Suprapubic skin (tissue), 4 donors: Measurements from ENCODE around the gene ACOX1. TPM values are rescaled to one million over a fixed set of nuclear protein-coding genes. Genes with fewer than 3 reads are reported as not detected.

Experiments used
- DNase-seq, 2 donors: peaks; one replicate each; pipeline ENCODE4 v3.0.0-alpha.2; 2019; ENCODE audit warnings: low spot score in 2 of 2
- H3K27ac ChIP-seq: fragments of 200-600 bp; sonication (generic); one replicate; pipeline ENCODE4 v1.5.1; 2019
- H3K27me3 ChIP-seq: fragments of 200-600 bp; sonication (generic); one replicate; pipeline ENCODE4 v1.5.1; 2019
- H3K36me3 ChIP-seq: fragments of 200-600 bp; sonication (generic); one replicate; pipeline ENCODE4 v1.5.1; 2019
- H3K4me1 ChIP-seq: fragments of 200-600 bp; sonication (generic); one replicate; pipeline ENCODE4 v1.5.1; 2019
- H3K4me3 ChIP-seq: fragments of 200-600 bp; sonication (generic); one replicate; pipeline ENCODE4 v1.5.1; 2019; ENCODE audit warnings: mild to moderate bottlenecking
- H3K9me3 ChIP-seq: fragments of 200-600 bp; sonication (generic); one replicate; pipeline ENCODE4 v1.5.1; 2019
- EP300 ChIP-seq: sonication (generic); formaldehyde crosslinking; IDR thresholded peaks from one replicate; pipeline ENCODE4 v1.6.1; 2017; ENCODE audit warnings: antibody characterized with exemption
- POLR2A ChIP-seq, 2 donors: fragments of 450-650 bp; IDR thresholded peaks; one replicate each; pipeline ENCODE4 v1.6.1; 2017; ENCODE audit warnings: antibody characterized with exemption in 2 of 2, mild to moderate bottlenecking in 2 of 2, moderate library complexity in 2 of 2
- POLR2AphosphoS5 ChIP-seq, 3 donors: sonication (generic); formaldehyde crosslinking; IDR thresholded peaks; one replicate each; pipeline ENCODE4 v1.6.1; 2017; ENCODE audit warnings: antibody characterized with exemption in 3 of 3
- WGBS: methylation state at CpG from one replicate; pipeline ENCODE4 v1.1.5; 2018; 5-methylcytosine and 5-hydroxymethylcytosine counted together
- total RNA-seq, 4 donors: library from RNA; depleted of rRNA; stranded (reverse); fragments of >200 nt; gene quantifications; one replicate each; pipeline ENCODE4 v1.1.0, GENCODE V29; 2016
- TF ChIP-seq, protein P1 (sequence below), 2 donors: fragments of 200-600 bp in 1 of 2; fragments of 450-650 bp in 1 of 2; sonication (generic) in 1 of 2; IDR thresholded peaks; one replicate each; pipeline ENCODE4 v1.5.1; 2016 to 2019; ENCODE audit warnings: antibody characterized with exemption in 2 of 2, mild to moderate bottlenecking in 1 of 2, moderate library complexity in 1 of 2

The ACOX1 gene
- total RNA-seq, 4 donors from 2014 or later: 59.6 to 89.7 (median 71.5) TPM

DNA sequence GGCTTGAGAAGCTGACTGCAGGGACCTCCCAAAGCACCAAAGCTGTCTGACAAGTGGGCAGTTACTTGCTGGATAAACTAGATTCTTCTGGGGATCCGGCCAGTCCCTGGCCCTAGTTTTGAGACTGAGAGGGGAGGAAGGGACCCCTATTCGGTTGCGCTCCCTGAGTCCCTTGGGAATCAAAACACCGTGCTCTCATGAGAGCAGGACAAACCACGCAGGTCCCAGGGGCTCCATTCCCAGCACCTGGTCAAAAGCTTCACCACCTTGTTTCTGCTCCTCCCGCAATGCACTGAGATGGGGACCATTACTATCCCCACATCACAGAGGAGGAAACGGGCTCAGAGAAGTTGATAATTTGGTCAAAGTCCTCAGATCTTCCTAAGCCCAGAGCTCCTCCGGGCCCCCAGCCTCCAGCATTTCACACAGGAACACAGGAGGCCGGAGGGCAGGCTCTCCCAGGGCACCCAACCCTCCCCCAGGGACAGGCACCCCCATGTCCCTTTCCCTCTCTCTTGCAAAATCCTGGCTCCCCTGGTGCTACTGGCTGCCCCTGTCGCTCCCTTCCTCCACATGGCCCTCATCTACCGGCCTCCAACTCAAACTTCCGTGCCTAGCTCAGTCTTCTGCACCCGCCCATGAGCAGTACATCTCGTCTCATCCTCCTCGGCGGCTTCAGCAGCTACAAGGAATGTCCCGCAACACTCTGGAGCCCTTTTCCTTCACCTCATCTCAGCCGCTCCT, 85.5 kb downstream of the ACOX1 start:
- WGBS: 88% methylated on average over 15 of the region's 18 CpGs
- no peak for DNase-seq
- Histone ChIP-seq H3K27me3 (no peaks in the 10 kb centered on the region), H3K27ac (no peak overlapping the region), H3K36me3 (peaks cover 40% of the 10 kb centered on the region), H3K4me3 (no peak overlapping the region), H3K4me1 (peaks cover 43% of the 10 kb centered on the region), H3K9me3 (no peaks in the 10 kb centered on the region)
- no peak for TF ChIP-seq POLR2A (IDR thresholded peaks at IDR 0.05)
- TF ChIP-seq, protein P1, sequence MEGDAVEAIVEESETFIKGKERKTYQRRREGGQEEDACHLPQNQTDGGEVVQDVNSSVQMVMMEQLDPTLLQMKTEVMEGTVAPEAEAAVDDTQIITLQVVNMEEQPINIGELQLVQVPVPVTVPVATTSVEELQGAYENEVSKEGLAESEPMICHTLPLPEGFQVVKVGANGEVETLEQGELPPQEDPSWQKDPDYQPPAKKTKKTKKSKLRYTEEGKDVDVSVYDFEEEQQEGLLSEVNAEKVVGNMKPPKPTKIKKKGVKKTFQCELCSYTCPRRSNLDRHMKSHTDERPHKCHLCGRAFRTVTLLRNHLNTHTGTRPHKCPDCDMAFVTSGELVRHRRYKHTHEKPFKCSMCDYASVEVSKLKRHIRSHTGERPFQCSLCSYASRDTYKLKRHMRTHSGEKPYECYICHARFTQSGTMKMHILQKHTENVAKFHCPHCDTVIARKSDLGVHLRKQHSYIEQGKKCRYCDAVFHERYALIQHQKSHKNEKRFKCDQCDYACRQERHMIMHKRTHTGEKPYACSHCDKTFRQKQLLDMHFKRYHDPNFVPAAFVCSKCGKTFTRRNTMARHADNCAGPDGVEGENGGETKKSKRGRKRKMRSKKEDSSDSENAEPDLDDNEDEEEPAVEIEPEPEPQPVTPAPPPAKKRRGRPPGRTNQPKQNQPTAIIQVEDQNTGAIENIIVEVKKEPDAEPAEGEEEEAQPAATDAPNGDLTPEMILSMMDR (IDR thresholded peaks at IDR 0.05): no peak
- no peak for TF ChIP-seq EP300
- no peak for TF ChIP-seq POLR2AphosphoS5 (IDR thresholded peaks at IDR 0.05)

DNA sequence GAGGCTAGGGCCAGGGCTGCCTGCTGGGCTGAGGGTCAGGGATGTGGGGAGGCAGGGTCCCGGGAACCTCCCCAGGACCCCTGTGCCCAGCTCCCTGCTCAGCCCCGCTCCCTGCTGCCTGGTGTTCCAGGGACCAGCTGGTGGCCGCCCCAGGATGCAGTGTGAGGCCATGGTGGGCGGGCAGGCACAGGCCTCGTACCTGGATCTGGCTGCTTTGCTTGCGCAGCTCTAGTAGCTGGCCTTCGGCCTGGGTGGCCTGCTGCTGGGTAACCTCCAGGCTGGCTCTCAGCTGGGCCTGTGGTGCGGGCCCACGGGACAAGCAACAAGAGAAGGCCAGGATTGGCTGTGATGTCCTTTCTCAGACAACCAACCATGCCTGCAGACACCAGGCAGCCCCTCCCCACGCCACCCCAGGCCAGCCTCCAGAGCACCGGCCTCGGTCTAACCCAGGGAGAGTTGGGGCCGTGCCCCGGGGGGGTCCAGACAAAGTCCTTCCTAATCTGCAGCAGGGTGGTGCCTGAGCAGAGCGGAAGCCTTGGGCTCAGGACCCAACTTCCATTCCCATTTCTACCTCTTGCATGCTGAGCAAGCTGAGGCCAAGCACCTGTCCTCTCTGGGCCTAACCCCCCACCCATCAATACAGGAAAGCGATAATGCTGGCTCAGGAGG, 86.3 kb downstream of the ACOX1 start:
- Histone ChIP-seq H3K9me3 (no peaks in the 10 kb centered on the region), H3K4me1 (peaks cover 38% of the 10 kb centered on the region), H3K4me3 (no peak overlapping the region), H3K27ac (no peak overlapping the region), H3K27me3 (no peaks in the 10 kb centered on the region), H3K36me3 (peaks cover 38% of the 10 kb centered on the region)
- WGBS: 86% methylated on average over 10 of the region's 16 CpGs
- no peak for DNase-seq
- TF ChIP-seq POLR2AphosphoS5 (IDR thresholded peaks at IDR 0.05): no peak
- no peak for TF ChIP-seq POLR2A (IDR thresholded peaks at IDR 0.05)
- TF ChIP-seq, protein P1 (IDR thresholded peaks at IDR 0.05): no peak
- no peak for TF ChIP-seq EP300

DNA sequence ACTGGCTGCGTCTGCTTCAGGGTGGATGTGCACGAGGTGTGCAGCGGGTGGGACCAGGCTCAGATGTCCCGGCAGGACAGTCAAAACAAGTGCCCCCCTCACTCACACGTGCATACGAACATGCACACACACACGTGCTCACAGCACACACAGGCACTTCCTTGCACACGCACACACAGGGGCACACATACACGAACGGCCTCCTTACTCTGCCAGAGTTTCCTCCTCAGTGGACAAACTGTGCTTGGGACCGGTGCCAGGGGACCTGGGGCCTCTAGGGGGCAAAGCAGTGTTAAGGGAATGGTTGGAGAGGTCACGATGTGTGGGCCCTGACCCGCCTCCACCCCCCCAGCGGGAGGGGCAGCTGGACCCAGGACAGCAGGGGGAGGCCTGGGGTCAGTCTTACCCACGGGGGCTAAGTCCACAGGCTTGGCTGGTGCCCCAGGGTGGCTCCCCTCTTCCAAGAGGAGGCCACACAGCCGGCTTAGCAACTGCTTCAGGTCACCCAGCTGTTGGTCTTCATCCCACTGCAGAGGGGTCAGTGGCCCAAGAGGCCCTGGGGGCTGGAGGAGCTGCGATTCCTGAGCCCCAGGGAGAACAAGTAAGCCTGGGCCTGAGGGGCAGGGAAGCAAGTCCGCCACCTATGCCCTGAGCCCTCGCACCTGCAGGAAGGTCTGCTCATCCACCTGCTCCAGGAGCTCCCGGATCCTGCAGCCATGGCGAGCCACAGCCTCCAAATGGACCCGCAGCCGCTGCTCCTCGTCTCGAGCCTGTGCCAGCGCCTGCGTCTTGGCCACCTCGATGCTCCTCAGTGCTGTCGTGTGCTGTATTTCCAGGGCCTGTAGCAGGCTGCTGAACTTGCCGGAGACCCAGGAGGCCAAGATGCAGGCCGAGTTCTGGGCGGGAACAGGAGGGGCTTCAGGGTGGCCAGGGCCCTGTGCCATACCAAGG, 87.1 kb downstream of the ACOX1 start:
- TF ChIP-seq EP300 (no peak), POLR2A (IDR thresholded peaks at IDR 0.05) (no peak), POLR2AphosphoS5 (IDR thresholded peaks at IDR 0.05) (no peak)
- TF ChIP-seq, protein P1 (IDR thresholded peaks at IDR 0.05): no peak
- H3K27me3 ChIP-seq: no peaks in the 10 kb centered on the region
- H3K27ac ChIP-seq: no peak overlapping the region
- peaks cover 30% of the 10 kb centered on the region for H3K4me1 ChIP-seq
- H3K36me3 ChIP-seq: peaks cover 38% of the 10 kb centered on the region
- 85% methylated on average over 14 of the region's 32 CpGs for WGBS
- DNase-seq: no peak
- H3K9me3 ChIP-seq: no peaks in the 10 kb centered on the region
- no peak overlapping the region for H3K4me3 ChIP-seq

Other genes with a start within 250 kb of the ACOX1 start
- gene GALK1, start 214.0 kb downstream of the ACOX1 start, total RNA-seq: 10 to 100 TPM; 15.2 to 34.9 (median 22.9) TPM
- gene UNK, start 194.4 kb downstream of the ACOX1 start, total RNA-seq: 10 to 100 TPM; 27.8 to 68.2 (median 31.9) TPM
- gene UNC13D, start 134.8 kb downstream of the ACOX1 start, total RNA-seq: 10 to 100 TPM in 1 of 4 donors, 1 to 10 TPM in 3; 5.2 to 21.0 (median 7.2) TPM
- gene WBP2, start 123.8 kb downstream of the ACOX1 start, total RNA-seq: 10 to 100 TPM; 64.9 to 99.4 (median 76.9) TPM
- gene TRIM47, start 100.6 kb downstream of the ACOX1 start, total RNA-seq: 10 to 100 TPM; 22.8 to 43.1 (median 27.7) TPM
- 10 to 100 TPM; 22.5 to 44.6 (median 32.1) TPM for gene TRIM65, start 82.2 kb downstream of the ACOX1 start, total RNA-seq
- 100 to 1,000 TPM in 1 of 4 donors, 10 to 100 TPM in 3; 41.7 to 113 (median 50.2) TPM for gene MRPL38, start 74.3 kb downstream of the ACOX1 start, total RNA-seq
- gene FBF1, start 38.1 kb downstream of the ACOX1 start, total RNA-seq: 10 to 100 TPM; 17.8 to 57.5 (median 27.9) TPM
- 10 to 100 TPM; 20.0 to 43.6 (median 26.9) TPM for gene TEN1, start 74 bp upstream of the ACOX1 start, total RNA-seq
- gene CDK3, start 21.7 kb upstream of the ACOX1 start, total RNA-seq: 10 to 100 TPM in 2 of 4 donors, 1 to 10 TPM in 2; 5.6 to 33.1 (median 9.6) TPM
- 100 to 1,000 TPM; 218 to 425 (median 274) TPM for gene EVPL, start 48.1 kb upstream of the ACOX1 start, total RNA-seq
- gene SRP68, start 93.4 kb upstream of the ACOX1 start, total RNA-seq: 10 to 100 TPM; 57.5 to 90.2 (median 64.2) TPM
- gene GALR2, start 95.6 kb upstream of the ACOX1 start, total RNA-seq: 1 to 10 TPM in 1 of 4 donors, not detected in 3; 1.2 TPM
- gene ZACN, start 100.0 kb upstream of the ACOX1 start, total RNA-seq: not detected
- 100 to 1,000 TPM in 1 of 4 donors, 10 to 100 TPM in 3; 67.4 to 108 (median 78.6) TPM for gene EXOC7, start 124.6 kb upstream of the ACOX1 start, total RNA-seq
- 1 to 10 TPM; 2.1 to 3.6 (median 2.9) TPM for gene FOXJ1, start 162.1 kb upstream of the ACOX1 start, total RNA-seq